K562 (cell line): ENCODE results near the gene RBM20. TPM values are rescaled to one million over a fixed set of nuclear protein-coding genes. Genes with fewer than 3 reads are reported as not detected.
A peak's percentile ranks its signal among the peaks of the same experiment; 100 is the strongest.

Experiments used
- ATAC-seq: fragments of 200-7000 bp; cut with Tn5 transposase; 3 replicates; pipeline ENCODE4 v1.9.1; 2020; ENCODE audit warnings: moderate library complexity
- BruUV-seq: library from RNA; stranded (reverse); fragments of 400-500 nt; replicated peaks from 2 replicates; lab custom pipeline; 2021; lab: Mats Ljungman, UMichigan
- CTCF ChIA-PET: fragments of 300-600 bp; formaldehyde crosslinking; extraction: SDS; loops from one replicate; lab custom pipeline; 2021; ENCODE audit warnings: low intra/inter-chr PET ratio; lab: Yijun Ruan, JAX
- POLR2A ChIA-PET: fragments of 300-600, 350-650 bp; sonication (Branson Sonifier 250); formaldehyde crosslinking; extraction: SDS; loops from one replicate; lab custom pipeline; 2021; ENCODE audit warnings: antibody characterized with exemption, inconsistent platforms; lab: Yijun Ruan, JAX
- DNase-seq, 4 experiments: peaks; one replicate each; pipeline versions ENCODE4 v3.0.0 to v3.0.0-alpha.2; 2011 to 2018; ENCODE audit warnings: low spot score in 3 of 4, mixed read lengths in 3 of 4; ENCODE audit errors: extremely low read depth in 1 of 4
- FAIRE-seq: peaks from 2 replicates; lab custom pipeline; 2011; peaks lifted over from hg19 to GRCh38; lab: Jason Lieb, UNC
- H2AFZ ChIP-seq: 2 replicates; pipeline ENCODE4 v1.6.0; 2011; ENCODE audit warnings: low read depth, low read length, control low read depth, inconsistent platforms
- H3K27ac ChIP-seq: fragments of 200-600 bp; 3 replicates; pipeline ENCODE4 v1.8.0; 2011; ENCODE audit warnings: low read depth, mild to moderate bottlenecking, control low read depth, inconsistent platforms, low read length, moderate library complexity, mixed read lengths; ENCODE audit errors: extremely low read depth
- H3K27me3 ChIP-seq, 2 experiments: fragments of 300-600 bp in 1 of 2; 2 replicates in 1 of 2; 3 replicates in 1 of 2; pipeline versions ENCODE4 v1.6.0 to v1.8.0; 2011; ENCODE audit warnings: inconsistent platforms in 2 of 2, low read length in 2 of 2, mild to moderate bottlenecking in 1 of 2, mixed read lengths in 1 of 2, moderate library complexity in 1 of 2; ENCODE audit not compliant: control insufficient read depth in 2 of 2, insufficient read depth in 2 of 2
- H3K36me3 ChIP-seq: fragments of 300-600 bp; 3 replicates; pipeline ENCODE4 v1.8.0; 2011; ENCODE audit warnings: mild to moderate bottlenecking, low read length, inconsistent platforms; ENCODE audit not compliant: control insufficient read depth, insufficient read depth
- H3K4me1 ChIP-seq, 2 experiments: fragments of 200-600 bp in 1 of 2; replicated peaks in 1 of 2; 2 replicates in 1 of 2; 3 replicates in 1 of 2; pipeline versions ENCODE4 v1.5.1 to v1.8.0; 2011; ENCODE audit warnings: inconsistent platforms in 2 of 2, low read length in 2 of 2, mild to moderate bottlenecking in 1 of 2, mixed read lengths in 1 of 2, moderate library complexity in 1 of 2; ENCODE audit not compliant: control insufficient read depth in 2 of 2, insufficient read depth in 2 of 2
- H3K4me2 ChIP-seq: 2 replicates; pipeline ENCODE4 v1.6.1; 2011; ENCODE audit warnings: low read length, control low read depth, inconsistent platforms, mixed read lengths; ENCODE audit not compliant: insufficient read depth
- H3K4me3 ChIP-seq: fragments of 200-600 bp; sonication (generic), shearing (Covaris generic); 2 replicates; pipeline ENCODE4 v1.5.1; 2016; ENCODE audit warnings: control low read depth, inconsistent platforms
- H3K79me2 ChIP-seq: fragments of 200-600 bp; 3 replicates; pipeline ENCODE4 v1.8.0; 2011; ENCODE audit warnings: low read length, inconsistent platforms; ENCODE audit not compliant: control insufficient read depth, insufficient read depth
- H3K9ac ChIP-seq, 2 experiments: 2 replicates each; pipeline versions ENCODE4 v1.6.0 to v1.6.1; 2011; ENCODE audit warnings: low read depth in 2 of 2, low read length in 2 of 2, control low read depth in 1 of 2, inconsistent platforms in 1 of 2, mild to moderate bottlenecking in 1 of 2, mixed read lengths in 1 of 2; ENCODE audit not compliant: insufficient read depth in 1 of 2
- H3K9me1 ChIP-seq: one replicate; pipeline ENCODE4 v1.6.0; 2011; ENCODE audit warnings: inconsistent platforms, mild to moderate bottlenecking, low read length, moderate library complexity; ENCODE audit not compliant: control insufficient read depth, insufficient read depth
- H3K9me3 ChIP-seq: replicated peaks from 2 replicates; pipeline ENCODE4 v1.5.1; 2011; ENCODE audit warnings: low read depth, low read length, inconsistent platforms; ENCODE audit not compliant: control insufficient read depth, insufficient read depth
- H4K20me1 ChIP-seq: replicated peaks from 2 replicates; pipeline ENCODE4 v1.6.1; 2011; ENCODE audit warnings: low read length, inconsistent platforms, mixed read lengths; ENCODE audit not compliant: control insufficient read depth, insufficient read depth
- C11orf30 ChIP-seq: fragments of 450-650 bp; IDR thresholded peaks from 2 replicates; pipeline ENCODE4 v1.6.1; 2016; ENCODE audit warnings: low read depth, mild to moderate bottlenecking
- FOXP1 ChIP-seq: sonication (generic); formaldehyde crosslinking; IDR thresholded peaks from 2 replicates; pipeline ENCODE4 v1.8.0; 2022; ENCODE audit warnings: mild to moderate bottlenecking, missing genetic modification reagents
- KLF6 ChIP-seq: fragments of 250-450 bp; sonication (Bioruptor Pico); IDR thresholded peaks from 2 replicates; pipeline ENCODE4 v1.4.0; 2020; ENCODE audit warnings: mild to moderate bottlenecking, moderate library complexity, borderline replicate concordance
- MAFF ChIP-seq: IDR thresholded peaks from 2 replicates; pipeline ENCODE4 v1.6.1; 2012; ENCODE audit warnings: low read length, improper control_type of control experiment
- MAFG ChIP-seq: fragments of 450-650 bp; conservative IDR thresholded peaks from 2 replicates; pipeline ENCODE4 v1.6.1; 2016; ENCODE audit warnings: missing genetic modification characterization, missing compliant biosample characterization
- MAFK ChIP-seq: IDR thresholded peaks from 2 replicates; pipeline ENCODE4 v1.6.1; 2011; ENCODE audit warnings: low read length, improper control_type of control experiment
- MTA2 ChIP-seq: fragments of 450-650 bp; IDR thresholded peaks from 2 replicates; pipeline ENCODE4 v1.6.1; 2016; ENCODE audit warnings: low read depth
- PCBP2 ChIP-seq: fragments of 200-400 bp; formaldehyde crosslinking; IDR thresholded peaks from 2 replicates; pipeline ENCODE4 v1.6.1; 2018; ENCODE audit warnings: low read length, low read depth, mild to moderate bottlenecking, moderate library complexity; ENCODE audit not compliant: poor library complexity, severe bottlenecking
- POU5F1 ChIP-seq: fragments of 150-350 bp; IDR thresholded peaks from 2 replicates; pipeline ENCODE4 v1.6.1; 2014; ENCODE audit warnings: borderline replicate concordance, low read length, low read depth, mild to moderate bottlenecking; ENCODE audit not compliant: partially characterized antibody
- ZNF184 ChIP-seq: sonication (generic); formaldehyde crosslinking; IDR thresholded peaks from 2 replicates; pipeline ENCODE4 v1.5.0; 2020; ENCODE audit warnings: missing genetic modification reagents
- ZNF316 ChIP-seq: fragments of 450-650 bp; IDR thresholded peaks from 2 replicates; pipeline ENCODE4 v1.6.1; 2016
- WGBS: fragments of 100-300 bp; shearing (Covaris generic); methylation state at CpG from one replicate; pipeline ENCODE4 v1.1.6; 2016; ENCODE audit warnings: low coverage, mixed read lengths; ENCODE audit not compliant: insufficient coverage; ENCODE audit errors: missing lambda C conversion rate; 5-methylcytosine and 5-hydroxymethylcytosine counted together
- in situ Hi-C: fragments of 300-500 bp; cut with MboI; formaldehyde crosslinking; loops from 4 replicates; pipeline ENCODE4 v1.15.0; 2018; ENCODE audit warnings: inconsistent platforms, mixed read lengths
- intact Hi-C: fragments of 100-400 bp; cut with micrococcal nuclease; formaldehyde crosslinking; loops from 2 replicates; pipeline ENCODE4 v1.14.2; 2022
- polyA plus RNA-seq, 8 experiments: library from polyadenylated mRNA; depleted of rRNA in 4 of 8; stranded (reverse) in 5 of 8; unstranded in 3 of 8; fragments of >200 nt; fragmentation: Nextera tagmentation in 2 of 8; fragmentation: Illumina TruSeq in 1 of 8; extraction: Ambion mirVana in 2 of 8; extraction: Trizol in 1 of 8; gene quantifications; 2 replicates each; pipeline versions ENCODE4 v1.2.1 to v1.2.3, GENCODE V29; 2011 to 2014; ENCODE audit warnings: inconsistent platforms in 1 of 8, missing spikeins in 1 of 8
- total RNA-seq, 7 experiments: library from RNA; depleted of rRNA in 6 of 7; stranded (reverse); fragments of >200 nt in 6 of 7; fragmentation: Illumina TruSeq in 2 of 7; extraction: Trizol in 2 of 7; gene quantifications; 2 replicates each; pipeline versions ENCODE4 v1.2.1 to v1.2.3, GENCODE V29; 2011 to 2021; ENCODE audit warnings: low replicate concordance in 1 of 7
- TF ChIP-seq, protein P1 (sequence below): sonication (generic); formaldehyde crosslinking; IDR thresholded peaks from 2 replicates; pipeline ENCODE4 v1.9.0; 2022; ENCODE audit warnings: mild to moderate bottlenecking, missing genetic modification reagents
- TF ChIP-seq, protein P2 (sequence below): fragments of 250-450 bp; sonication (Bioruptor Pico); IDR thresholded peaks from 2 replicates; pipeline ENCODE4 v1.8.0; 2022; ENCODE audit warnings: moderate library complexity, mild to moderate bottlenecking, inconsistent platforms

Gene RBM20
- total and polyA plus RNA-seq, 9 of the 15 experiments (the other 6 are each of a cell fraction or from before 2014, with no cell fraction given) = 0.63 to 5.7 (median 3.2) TPM

DNA sequence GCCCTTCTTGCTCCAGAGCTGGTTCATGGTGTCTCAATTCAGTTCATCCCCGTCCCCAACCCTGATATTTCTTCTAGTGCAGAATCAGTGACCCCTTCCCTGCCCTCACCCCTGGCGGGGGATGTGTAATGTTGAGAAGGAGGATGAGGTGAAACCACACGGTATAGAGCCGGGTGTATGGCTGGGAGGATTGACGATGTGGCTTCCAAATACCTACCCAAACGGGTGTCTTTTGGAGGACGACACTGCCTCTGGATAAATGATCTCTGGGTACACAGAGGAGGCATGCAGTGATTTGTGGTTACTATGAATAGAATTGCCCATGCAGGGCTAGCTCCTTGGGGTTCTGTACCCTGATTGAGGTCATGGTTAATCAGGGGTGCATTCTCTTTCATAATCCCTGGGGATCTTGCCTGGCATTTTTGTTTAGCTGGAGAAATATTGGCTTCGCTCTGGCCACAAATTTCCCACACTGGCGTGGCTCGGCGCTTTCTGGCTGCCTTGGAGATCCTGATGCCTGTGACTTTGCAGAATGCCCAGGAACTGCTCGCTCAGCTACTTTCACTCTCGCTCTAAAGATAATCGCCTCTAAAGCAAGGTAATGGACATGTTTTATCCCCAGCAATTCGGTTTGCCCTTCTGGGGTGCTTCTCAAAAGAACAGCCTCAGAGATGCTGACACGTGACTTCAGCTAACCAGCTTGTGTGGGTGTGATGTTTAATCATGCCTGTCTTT, 89.2 kb downstream of the RBM20 start:
- WGBS = 53% methylated on average over 11 of the region's 16 CpGs
- CTCF ChIA-PET = no interaction called here
- no peak for TF ChIP-seq PCBP2
- peak; percentile 50 for TF ChIP-seq MAFK
- no peak for TF ChIP-seq KLF6
- TF ChIP-seq, protein P1, sequence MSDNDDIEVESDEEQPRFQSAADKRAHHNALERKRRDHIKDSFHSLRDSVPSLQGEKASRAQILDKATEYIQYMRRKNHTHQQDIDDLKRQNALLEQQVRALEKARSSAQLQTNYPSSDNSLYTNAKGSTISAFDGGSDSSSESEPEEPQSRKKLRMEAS (CRISPR knock-in tag) = no peak
- peak; percentile 74 for TF ChIP-seq MAFG (tag)
- TF ChIP-seq POU5F1 = no peak
- peak; percentile 29; the same call in 1 of the 2 replicates for TF ChIP-seq MAFF
- no peak for TF ChIP-seq FOXP1 (CRISPR knock-in tag)
- no peak for TF ChIP-seq ZNF184 (CRISPR knock-in tag)
- peak; percentile 56 for TF ChIP-seq ZNF316
- TF ChIP-seq MTA2 = no peak
- TF ChIP-seq, protein P2, sequence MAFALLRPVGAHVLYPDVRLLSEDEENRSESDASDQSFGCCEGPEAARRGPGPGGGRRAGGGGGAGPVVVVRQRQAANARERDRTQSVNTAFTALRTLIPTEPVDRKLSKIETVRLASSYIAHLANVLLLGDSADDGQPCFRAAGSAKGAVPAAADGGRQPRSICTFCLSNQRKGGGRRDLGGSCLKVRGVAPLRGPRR (CRISPR knock-in tag) = no peak
- TF ChIP-seq C11orf30 = peak; percentile 66
- POLR2A ChIA-PET = interaction anchor here (0.6 to 1.3 kb wide), 2 partner anchors 170 to 1254 kb away, joined by 3 read pairs; no protein-coding TSS in a partner anchor
- no peaks in the 10 kb centered on the region; a peak in 1 of 5 replicates for H3K4me1 ChIP-seq
- DNase-seq = no peak
- no peak for ATAC-seq
- no peak overlapping the region for H3K4me2 ChIP-seq
- H3K27ac ChIP-seq = no peak overlapping the region
- no peaks in the 10 kb centered on the region for H3K9me1 ChIP-seq
- BruUV-seq = no TSS peak
- peaks cover 13% of the 10 kb centered on the region for H4K20me1 ChIP-seq
- H3K4me3 ChIP-seq = no peak overlapping the region
- no peak overlapping the region for H2AFZ ChIP-seq
- FAIRE-seq = no peak
- no peaks in the 10 kb centered on the region for H3K79me2 ChIP-seq
- H3K36me3 ChIP-seq = no peaks in the 10 kb centered on the region
- no peaks in the 10 kb centered on the region for H3K9me3 ChIP-seq
- no peak overlapping the region for H3K9ac ChIP-seq
- intact Hi-C loops = no loop called here
- no peaks in the 10 kb centered on the region for H3K27me3 ChIP-seq
- in situ Hi-C loops = no loop called here
